ENCODE results near the gene IFITM2.
A peak's percentile ranks its signal among the peaks of the same experiment; 100 is the strongest.
"Not testable (repeated sequence)": the region's sequence is repeated elsewhere in the genome, so short reads cannot be mapped to it uniquely, and the experiment has no call there.

IFITM2 gene

GRCh38 chr11:282171-282570 lies 25.4 kb upstream of the IFITM2 start:
- no peak for DNase-seq

- no peak for DNase-seq
Measured at GRCh38 chr11:282630-283360, 24.8 kb upstream of the IFITM2 start.

- no peak for DNase-seq
Measured at GRCh38 chr11:283405-284104, 24.1 kb upstream of the IFITM2 start.

GRCh38 chr11:284105-285020 lies 23.3 kb upstream of the IFITM2 start:
- no peak for DNase-seq

- no peak for DNase-seq
Measured at GRCh38 chr11:285021-285893, 22.4 kb upstream of the IFITM2 start.

- DNase-seq, result no peak
Measured at GRCh38 chr11:285894-286220, 21.8 kb upstream of the IFITM2 start.

GRCh38 chr11:286977-287820 lies 20.4 kb upstream of the IFITM2 start:
- not testable (repeated sequence) for DNase-seq

- no peak for DNase-seq
Measured at GRCh38 chr11:287821-288477, 19.7 kb upstream of the IFITM2 start.

- peak; percentile 21 to 23 for DNase-seq
Measured at GRCh38 chr11:288478-289397, 18.9 kb upstream of the IFITM2 start, which contains the start of gene PGGHG. Gene PGGHG, plus strand, starts transcription at chr11:289126. Its CDS starts 691 bp downstream, at chr11:289817.

- DNase-seq, result no peak
Measured at GRCh38 chr11:289398-289711, 18.3 kb upstream of the IFITM2 start.

GRCh38 chr11:289712-290620 lies 17.6 kb upstream of the IFITM2 start:
- no peak for DNase-seq

- no peak for DNase-seq
Measured at GRCh38 chr11:290621-291231, 16.9 kb upstream of the IFITM2 start.

- DNase-seq, result no peak
Measured at GRCh38 chr11:291281-292210, 16.1 kb upstream of the IFITM2 start.

GRCh38 chr11:292211-293121 lies 15.2 kb upstream of the IFITM2 start:
- DNase-seq, result no peak

- no peak for DNase-seq
Measured at GRCh38 chr11:293271-293851, 14.3 kb upstream of the IFITM2 start.

All from NCI-H2081 (cell line).